ENCODE data around the gene CHPF.

DNA sequence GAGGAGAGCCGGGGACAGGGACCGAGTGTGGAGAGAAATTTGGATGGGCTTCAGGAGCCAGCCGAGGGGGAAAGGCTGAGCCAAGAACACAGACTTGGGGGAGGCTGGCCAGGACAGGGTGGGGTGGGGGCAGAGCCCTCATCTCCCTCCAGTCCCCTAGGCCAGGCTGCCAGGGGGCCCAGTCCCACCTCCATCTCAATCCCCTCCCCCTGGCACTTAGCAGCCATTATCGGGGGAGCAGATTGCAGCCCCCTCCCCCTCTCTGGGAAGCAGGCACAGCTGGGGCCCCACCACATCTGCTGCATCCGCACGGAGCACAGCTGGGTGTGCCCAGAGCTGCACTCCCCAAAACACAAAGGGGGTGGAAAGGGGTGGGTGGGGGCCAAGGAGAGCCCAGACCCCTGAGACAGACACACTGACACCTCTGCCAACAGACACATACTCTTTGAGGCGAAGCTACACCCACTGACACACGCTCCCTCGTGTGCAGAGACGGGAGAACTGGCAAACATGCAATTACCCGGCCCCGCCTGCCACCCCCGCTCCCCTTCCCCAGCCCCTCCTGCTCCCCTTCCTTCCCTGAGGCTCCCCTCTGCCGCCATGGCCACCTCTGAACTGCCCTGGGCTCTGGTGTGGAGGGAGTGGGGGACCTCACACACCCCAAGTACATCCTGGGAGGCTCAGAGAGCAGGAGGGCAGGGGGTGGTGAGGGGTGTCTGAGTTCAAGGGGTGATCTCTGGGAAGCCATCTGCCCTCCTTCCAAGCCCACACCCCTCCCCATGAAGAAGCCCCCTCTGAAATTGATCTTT is 34.4 kb downstream of the CHPF start:
- TF ChIP-seq POLR2A (IDR thresholded peaks at IDR 0.05), result no peak
- TF ChIP-seq, protein P1, sequence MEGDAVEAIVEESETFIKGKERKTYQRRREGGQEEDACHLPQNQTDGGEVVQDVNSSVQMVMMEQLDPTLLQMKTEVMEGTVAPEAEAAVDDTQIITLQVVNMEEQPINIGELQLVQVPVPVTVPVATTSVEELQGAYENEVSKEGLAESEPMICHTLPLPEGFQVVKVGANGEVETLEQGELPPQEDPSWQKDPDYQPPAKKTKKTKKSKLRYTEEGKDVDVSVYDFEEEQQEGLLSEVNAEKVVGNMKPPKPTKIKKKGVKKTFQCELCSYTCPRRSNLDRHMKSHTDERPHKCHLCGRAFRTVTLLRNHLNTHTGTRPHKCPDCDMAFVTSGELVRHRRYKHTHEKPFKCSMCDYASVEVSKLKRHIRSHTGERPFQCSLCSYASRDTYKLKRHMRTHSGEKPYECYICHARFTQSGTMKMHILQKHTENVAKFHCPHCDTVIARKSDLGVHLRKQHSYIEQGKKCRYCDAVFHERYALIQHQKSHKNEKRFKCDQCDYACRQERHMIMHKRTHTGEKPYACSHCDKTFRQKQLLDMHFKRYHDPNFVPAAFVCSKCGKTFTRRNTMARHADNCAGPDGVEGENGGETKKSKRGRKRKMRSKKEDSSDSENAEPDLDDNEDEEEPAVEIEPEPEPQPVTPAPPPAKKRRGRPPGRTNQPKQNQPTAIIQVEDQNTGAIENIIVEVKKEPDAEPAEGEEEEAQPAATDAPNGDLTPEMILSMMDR (IDR thresholded peaks at IDR 0.05), result no peak

All from body of pancreas (tissue), 4 donors.